ENCODE results near the gene C5orf46.

Gene C5orf46

DNA sequence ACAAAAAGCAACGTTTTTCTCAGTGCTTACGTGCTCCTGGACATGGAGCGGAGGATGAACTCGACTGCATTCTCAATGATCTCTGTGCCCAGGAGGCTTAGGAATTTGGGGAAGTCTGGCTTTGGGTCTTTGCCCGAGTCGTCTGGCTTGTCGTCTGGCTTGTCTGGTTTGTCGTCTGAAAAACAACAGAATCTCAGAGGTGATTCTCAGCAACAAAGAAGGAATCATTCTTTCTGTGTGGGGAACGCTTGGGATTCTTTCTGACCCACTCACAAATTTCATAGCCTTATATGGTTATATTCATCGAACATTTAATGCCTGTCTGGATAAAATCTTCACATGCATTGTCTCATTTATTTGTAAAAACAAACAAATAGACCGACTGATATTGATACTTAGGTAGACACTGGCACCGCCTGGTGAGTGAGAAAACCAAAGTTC is 4.7 kb downstream of the C5orf46 start:
- no peak overlapping the region for H3K4me3 ChIP-seq (ENCODE audit: control insufficient read depth, low read depth, low read length)
- DNase-seq (ENCODE audit: low read depth): no peak
- TF ChIP-seq CTCF (conservative IDR thresholded peaks at IDR 0.05; ENCODE audit: control insufficient read depth, insufficient read depth, low read depth, low read length): no peak

- DNase-seq (ENCODE audit: low read depth): no peak
- TF ChIP-seq CTCF (conservative IDR thresholded peaks at IDR 0.05; ENCODE audit: control insufficient read depth, insufficient read depth, low read depth, low read length): no peak
- H3K4me3 ChIP-seq (ENCODE audit: control insufficient read depth, low read depth, low read length): no peak overlapping the region
Measured at GRCh38 chr5:147898875-147899401, 7.4 kb downstream of the C5orf46 start.

GRCh38 chr5:147895864-147896263 is 10.5 kb downstream of the C5orf46 start:
- no peak overlapping the region for H3K4me3 ChIP-seq (ENCODE audit: control insufficient read depth, low read depth, low read length)
- TF ChIP-seq CTCF (conservative IDR thresholded peaks at IDR 0.05; ENCODE audit: control insufficient read depth, insufficient read depth, low read depth, low read length): no peak
- no peak for DNase-seq (ENCODE audit: low read depth)

DNA sequence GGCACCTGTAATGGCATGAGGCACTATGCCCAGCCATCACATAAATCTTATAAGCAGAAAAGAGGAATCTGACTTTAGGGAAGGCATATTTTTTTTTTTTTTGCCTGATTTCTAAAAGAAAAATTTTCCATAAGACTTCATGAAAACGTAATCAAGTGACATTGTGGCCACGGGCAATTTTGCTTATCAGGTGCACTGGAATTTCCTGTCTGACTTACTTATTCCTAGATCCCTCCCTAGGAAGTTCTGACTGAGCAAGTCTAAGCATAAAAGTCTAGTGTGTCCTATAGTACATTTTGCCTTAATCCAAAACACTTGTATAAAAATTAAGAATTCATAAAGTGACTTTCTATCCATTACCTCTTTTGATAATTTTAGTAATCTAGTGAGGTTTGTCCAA is 12.5 kb downstream of the C5orf46 start:
- H3K4me3 ChIP-seq (ENCODE audit: control insufficient read depth, low read depth, low read length): no peak overlapping the region
- no peak for TF ChIP-seq CTCF (conservative IDR thresholded peaks at IDR 0.05; ENCODE audit: control insufficient read depth, insufficient read depth, low read depth, low read length)
- no peak for DNase-seq (ENCODE audit: low read depth)

GRCh38 chr5:147892696-147893296 is 13.5 kb downstream of the C5orf46 start:
- DNase-seq (ENCODE audit: low read depth): no peak
- H3K4me3 ChIP-seq (ENCODE audit: control insufficient read depth, low read depth, low read length): no peak overlapping the region
- no peak for TF ChIP-seq CTCF (conservative IDR thresholded peaks at IDR 0.05; ENCODE audit: control insufficient read depth, insufficient read depth, low read depth, low read length)

DNA sequence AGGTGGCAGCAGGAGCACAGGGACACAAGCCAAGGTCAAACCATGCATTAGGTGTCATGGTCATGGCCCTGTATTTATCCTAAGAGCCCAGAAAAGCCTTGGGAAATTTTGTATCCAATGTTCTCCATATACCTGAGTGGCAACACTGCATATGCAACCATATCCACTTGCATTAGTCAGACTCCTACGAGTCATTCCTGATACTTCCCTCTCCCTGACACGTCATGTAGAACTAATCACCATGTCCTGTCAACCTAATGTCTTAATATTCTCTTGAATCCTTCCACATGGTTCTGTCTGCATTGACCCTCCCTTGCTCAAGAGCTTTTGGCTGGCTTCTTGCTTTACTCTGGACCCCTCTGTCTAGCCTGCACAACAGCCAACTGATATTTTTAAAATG is 18.4 kb downstream of the C5orf46 start:
- DNase-seq (ENCODE audit: low read depth): peak; percentile 59
- TF ChIP-seq CTCF (conservative IDR thresholded peaks at IDR 0.05; ENCODE audit: control insufficient read depth, insufficient read depth, low read depth, low read length): no peak
- H3K4me3 ChIP-seq (ENCODE audit: control insufficient read depth, low read depth, low read length): no peak overlapping the region
